H1 (cell line): Measurements from ENCODE around the gene ZDHHC11.

Experiments used
- BACH1 ChIP-seq: IDR thresholded peaks from 2 replicates; pipeline ENCODE4 v1.6.1; 2012; ENCODE audit warnings: low read length, improper control_type of control experiment
- CTCF ChIP-seq, 3 experiments: IDR thresholded peaks; 1 replicate in 2 of 3; 2 replicates in 1 of 3; pipeline versions ENCODE4 v1.5.1 to v1.6.1; 2011; ENCODE audit warnings: low read length in 3 of 3, mild to moderate bottlenecking in 3 of 3, inconsistent platforms in 2 of 3, low read depth in 1 of 3, moderate library complexity in 1 of 3; ENCODE audit not compliant: insufficient read depth in 1 of 3; ENCODE audit errors: control extremely low read depth in 1 of 3
- GABPA ChIP-seq: IDR thresholded peaks from 2 replicates; pipeline ENCODE4 v1.6.1; 2011; ENCODE audit warnings: mild to moderate bottlenecking, low read length, moderate library complexity, borderline replicate concordance; ENCODE audit not compliant: insufficient read depth
- YY1 ChIP-seq: IDR thresholded peaks from 2 replicates; pipeline ENCODE4 v1.6.1; 2011; ENCODE audit warnings: low read depth, mild to moderate bottlenecking, low read length

GRCh38 chr5:885529-885928, 34.7 kb upstream of the ZDHHC11 start:
- TF ChIP-seq CTCF (IDR thresholded peaks at IDR 0.05; ENCODE audit: control extremely low read depth in 1 of 3, insufficient read depth in 1 of 3, low read depth in 1 of 3, low read length in 3 of 3) (no peak), GABPA (no peak), YY1 (no peak), BACH1 (no peak)
